ENCODE data around the gene PPCS. TPM values are rescaled to one million over a fixed set of nuclear protein-coding genes. Genes with fewer than 3 reads are reported as not detected.

PPCS gene
- total RNA-seq, 2 donors from 2014 or later = 71.2 to 101 TPM

DNA sequence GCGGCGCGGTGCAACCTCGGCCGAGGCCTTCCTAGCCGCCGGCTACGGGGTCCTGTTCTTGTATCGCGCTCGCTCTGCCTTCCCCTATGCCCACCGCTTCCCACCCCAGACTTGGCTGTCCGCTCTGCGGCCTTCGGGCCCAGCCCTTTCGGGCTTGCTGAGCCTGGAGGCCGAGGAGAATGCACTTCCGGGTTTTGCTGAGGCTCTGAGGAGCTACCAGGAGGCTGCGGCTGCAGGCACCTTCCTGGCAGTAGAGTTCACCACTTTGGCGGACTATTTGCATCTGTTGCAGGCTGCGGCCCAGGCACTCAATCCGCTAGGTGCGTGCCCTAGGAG lies 379 bp downstream of the PPCS start:
- under 1% methylated on average over 23 of the region's 23 CpGs for WGBS
- H3K27me3 ChIP-seq (replicated peaks; ENCODE audit: insufficient read depth) = no peaks in the 10 kb centered on the region
- peak overlapping the region; percentile 88 to 97 for H3K4me3 ChIP-seq
- peak overlapping the region; percentile 87 to 92 for H3K27ac ChIP-seq
- DNase-seq (ENCODE audit: low spot score) = peak; percentile 42
- TF ChIP-seq POLR2A (IDR thresholded peaks at IDR 0.05) = no peak
- TF ChIP-seq POLR2AphosphoS5 (IDR thresholded peaks at IDR 0.05) = no peak
- TF ChIP-seq, protein P1, sequence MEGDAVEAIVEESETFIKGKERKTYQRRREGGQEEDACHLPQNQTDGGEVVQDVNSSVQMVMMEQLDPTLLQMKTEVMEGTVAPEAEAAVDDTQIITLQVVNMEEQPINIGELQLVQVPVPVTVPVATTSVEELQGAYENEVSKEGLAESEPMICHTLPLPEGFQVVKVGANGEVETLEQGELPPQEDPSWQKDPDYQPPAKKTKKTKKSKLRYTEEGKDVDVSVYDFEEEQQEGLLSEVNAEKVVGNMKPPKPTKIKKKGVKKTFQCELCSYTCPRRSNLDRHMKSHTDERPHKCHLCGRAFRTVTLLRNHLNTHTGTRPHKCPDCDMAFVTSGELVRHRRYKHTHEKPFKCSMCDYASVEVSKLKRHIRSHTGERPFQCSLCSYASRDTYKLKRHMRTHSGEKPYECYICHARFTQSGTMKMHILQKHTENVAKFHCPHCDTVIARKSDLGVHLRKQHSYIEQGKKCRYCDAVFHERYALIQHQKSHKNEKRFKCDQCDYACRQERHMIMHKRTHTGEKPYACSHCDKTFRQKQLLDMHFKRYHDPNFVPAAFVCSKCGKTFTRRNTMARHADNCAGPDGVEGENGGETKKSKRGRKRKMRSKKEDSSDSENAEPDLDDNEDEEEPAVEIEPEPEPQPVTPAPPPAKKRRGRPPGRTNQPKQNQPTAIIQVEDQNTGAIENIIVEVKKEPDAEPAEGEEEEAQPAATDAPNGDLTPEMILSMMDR (IDR thresholded peaks at IDR 0.05) = no peak
- no peaks in the 10 kb centered on the region for H3K9me3 ChIP-seq
- H3K4me1 ChIP-seq (replicated peaks) = peaks cover 5% of the 10 kb centered on the region
- intact Hi-C loops (cut with DNase I) = loop anchor here (5.0 to 10.0 kb wide), 3 partner anchors 119 to 282 kb away; partner anchors contain the start of gene FOXJ3
- peaks cover 0 to 5% of the 10 kb centered on the region in 2 donors for H3K36me3 ChIP-seq

DNA sequence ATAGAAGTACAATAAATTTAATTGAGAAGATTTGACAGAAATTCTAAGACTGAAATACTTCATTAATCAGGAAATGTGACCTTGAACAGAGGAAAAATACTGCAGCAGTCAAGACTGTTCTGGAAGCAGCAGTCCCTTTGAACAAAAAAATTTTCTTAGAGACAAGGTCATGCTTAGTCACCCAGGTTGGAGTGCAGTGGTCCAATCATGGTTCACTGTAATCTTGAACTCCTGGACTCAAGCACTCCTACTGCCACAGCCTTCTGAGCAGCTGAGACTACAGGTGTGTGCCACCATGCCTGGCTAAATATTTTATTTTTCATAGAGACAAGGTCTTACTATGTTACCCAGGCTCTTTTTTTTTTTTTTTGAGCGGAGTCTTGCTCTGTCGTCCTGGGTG lies 4.9 kb downstream of the PPCS start:
- 80% methylated on average over 2 of the region's 2 CpGs for WGBS
- no peak for DNase-seq (ENCODE audit: low spot score)
- Histone ChIP-seq H3K9me3 (no peaks in the 10 kb centered on the region), H3K27me3 (replicated peaks; ENCODE audit: insufficient read depth) (no peaks in the 10 kb centered on the region), H3K27ac (no peak overlapping the region), H3K36me3 (peaks cover 0 to 5% of the 10 kb centered on the region in 2 donors), H3K4me1 (replicated peaks) (peaks cover 5% of the 10 kb centered on the region), H3K4me3 (no peak overlapping the region)
- TF ChIP-seq, protein P1 (IDR thresholded peaks at IDR 0.05) = no peak
- TF ChIP-seq POLR2AphosphoS5 (IDR thresholded peaks at IDR 0.05) (no peak), POLR2A (IDR thresholded peaks at IDR 0.05) (no peak)
- intact Hi-C loops (cut with DNase I) = loop anchor here (10.0 kb wide), 1 partner anchor 304 kb away; the partner anchor contains the start of genes C1orf50 and P3H1

DNA sequence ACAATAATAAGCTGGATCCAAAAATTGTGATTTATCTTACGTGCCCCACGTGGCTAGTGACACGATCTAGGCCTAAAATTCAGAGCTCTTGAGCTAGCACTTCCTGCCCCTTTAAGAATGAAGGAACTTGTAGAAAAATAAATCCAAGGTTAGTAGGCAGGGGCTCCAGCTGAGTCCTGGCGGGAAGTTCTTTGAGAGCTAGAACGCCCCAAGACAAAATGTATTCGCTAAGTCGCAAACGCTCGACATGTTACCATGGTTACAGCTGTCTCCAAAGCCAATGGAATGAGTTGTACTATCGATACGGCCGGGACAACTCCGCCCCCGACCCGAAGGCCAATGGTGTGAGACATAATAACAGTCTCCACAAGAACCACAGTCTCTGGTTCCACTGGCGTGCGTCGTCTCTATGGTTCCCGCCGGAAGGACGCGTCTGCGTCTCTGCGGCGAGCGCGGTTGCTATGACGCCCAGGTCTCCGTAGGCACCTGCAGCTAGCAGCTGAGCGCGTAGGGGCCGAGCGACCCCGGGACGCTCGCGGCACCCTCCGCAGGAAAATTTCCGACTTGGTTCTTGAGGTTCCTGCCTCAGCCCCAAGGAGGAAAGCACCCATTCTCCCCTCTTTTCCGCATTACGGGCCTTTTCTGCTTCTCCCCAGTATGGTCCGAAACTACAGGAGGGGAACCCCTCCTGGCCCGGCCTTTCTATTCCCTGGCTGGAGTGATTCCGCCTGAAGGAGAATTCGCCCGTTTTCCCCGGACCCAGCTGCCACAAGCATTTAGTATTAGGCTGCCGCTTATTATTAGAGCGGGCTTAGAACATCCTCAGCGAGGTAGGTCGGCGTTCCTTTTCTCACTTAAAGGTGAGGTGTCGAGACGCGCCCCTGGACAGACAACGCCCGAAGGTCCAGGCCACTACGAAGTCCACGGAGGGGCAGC lies 6.8 kb downstream of the PPCS start, which contains the start of gene CCDC30:
Gene CCDC30 (plus strand): TSS at position 459 of the 936 bp plus-strand sequence. CDS start 17,266 bp downstream, outside the sequence.
- Histone ChIP-seq H3K27me3 (replicated peaks; ENCODE audit: insufficient read depth) (no peaks in the 10 kb centered on the region), H3K4me3 (peak within 1 kb of the TSS; percentile 40 to 59), H3K4me1 (replicated peaks) (no peaks in the 10 kb centered on the region), H3K27ac (peak within 1 kb of the TSS in 1 of 2 donors; percentile 11), H3K9me3 (no peaks in the 10 kb centered on the region), H3K36me3 (peaks cover 0 to 5% of the 10 kb centered on the region in 2 donors)
- TF ChIP-seq POLR2A (IDR thresholded peaks at IDR 0.05) (no peak), POLR2AphosphoS5 (IDR thresholded peaks at IDR 0.05) (peak; percentile 95)
- WGBS = under 1% methylated on average over 59 of the region's 59 CpGs
- intact Hi-C loops (cut with DNase I) = loop anchor here (10.0 kb wide), 1 partner anchor 302 kb away; the partner anchor contains the start of genes C1orf50 and P3H1
- DNase-seq (ENCODE audit: low spot score) = peak; percentile 98

DNA sequence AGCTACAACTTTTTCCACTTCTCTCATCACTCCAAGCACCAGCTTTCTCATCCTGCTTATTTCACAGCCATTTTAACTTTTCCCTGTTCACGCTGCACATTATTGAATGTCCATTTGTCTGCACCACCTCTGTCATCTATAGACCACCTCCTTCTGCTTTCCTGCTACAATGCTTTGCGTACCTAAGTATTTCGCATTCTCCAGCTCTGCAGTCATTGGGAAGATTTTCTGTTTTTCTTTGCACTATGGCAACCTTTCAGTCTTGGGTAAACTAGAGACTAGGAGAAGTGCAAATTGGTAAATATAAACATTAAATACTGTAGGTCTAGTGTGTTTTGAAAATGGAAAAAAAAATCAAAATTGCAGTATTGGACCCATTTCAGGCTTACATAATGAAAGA lies 7.6 kb downstream of the PPCS start:
- no peak for DNase-seq (ENCODE audit: low spot score)
- Histone ChIP-seq H3K9me3 (no peaks in the 10 kb centered on the region), H3K27me3 (replicated peaks; ENCODE audit: insufficient read depth) (no peaks in the 10 kb centered on the region), H3K4me1 (replicated peaks) (no peaks in the 10 kb centered on the region), H3K36me3 (peaks cover 0 to 5% of the 10 kb centered on the region in 2 donors), H3K27ac (no peak overlapping the region), H3K4me3 (peak overlapping the region; percentile 40 to 59)
- 48% methylated on average over 3 of the region's 3 CpGs for WGBS
- intact Hi-C loops (cut with DNase I) = loop anchor here (10.0 kb wide), 1 partner anchor 301 kb away; the partner anchor contains the start of genes C1orf50 and P3H1
- TF ChIP-seq, protein P1 (IDR thresholded peaks at IDR 0.05) = no peak
- TF ChIP-seq POLR2A (IDR thresholded peaks at IDR 0.05) (no peak), POLR2AphosphoS5 (IDR thresholded peaks at IDR 0.05) (no peak)

DNA sequence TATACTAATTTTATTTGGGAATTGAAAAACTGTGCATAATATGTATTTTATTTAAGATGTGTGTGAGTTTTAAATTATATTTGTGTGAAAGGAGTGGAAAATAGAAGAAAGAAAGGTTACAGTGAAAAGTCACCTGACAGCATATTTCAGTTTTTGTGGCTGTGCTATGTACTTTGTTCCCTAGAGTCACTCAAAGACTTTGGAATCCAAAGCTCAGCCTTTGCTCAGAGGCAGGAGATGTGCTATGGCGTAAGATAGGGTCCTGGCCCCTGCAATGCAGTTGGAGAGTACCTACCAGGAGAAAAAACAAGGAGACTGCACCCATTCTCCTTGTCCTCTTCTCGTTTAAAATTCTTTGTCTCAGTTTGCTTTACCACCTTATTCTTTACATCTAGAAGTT lies 9.7 kb downstream of the PPCS start:
- intact Hi-C loops (cut with DNase I) = loop anchor here (10.0 kb wide), 1 partner anchor 299 kb away; the partner anchor contains the start of genes C1orf50 and P3H1
- DNase-seq (ENCODE audit: low spot score) = no peak
- H3K27me3 ChIP-seq (replicated peaks; ENCODE audit: insufficient read depth) = no peaks in the 10 kb centered on the region
- TF ChIP-seq POLR2AphosphoS5 (IDR thresholded peaks at IDR 0.05) (no peak), POLR2A (IDR thresholded peaks at IDR 0.05) (no peak)
- TF ChIP-seq, protein P1 (IDR thresholded peaks at IDR 0.05) = no peak
- no peaks in the 10 kb centered on the region for H3K4me1 ChIP-seq (replicated peaks)
- no peaks in the 10 kb centered on the region for H3K9me3 ChIP-seq
- no peaks in the 10 kb centered on the region for H3K36me3 ChIP-seq
- no peak overlapping the region for H3K4me3 ChIP-seq
- WGBS = 87% methylated on average over 2 of the region's 2 CpGs
- no peak overlapping the region for H3K27ac ChIP-seq

Data from prostate gland (tissue), 2 donors.